HepG2 (cell line): Measurements from ENCODE around the gene ZDHHC7. TPM values are rescaled to one million over a fixed set of nuclear protein-coding genes. Genes with fewer than 3 reads are reported as not detected.
A peak's percentile ranks its signal among the peaks of the same experiment; 100 is the strongest.

ENCODE experiments used
- ASH2L ChIP-seq: fragments of 300-600, 200-600 bp; sonication (generic); IDR thresholded peaks from 2 replicates; pipeline ENCODE4 v1.7.0; 2017; ENCODE audit warnings: low read depth, mild to moderate bottlenecking, moderate library complexity, mixed read lengths, low read length; ENCODE audit not compliant: insufficient read length
- CAMTA2 ChIP-seq: sonication (generic); formaldehyde crosslinking; IDR thresholded peaks from 2 replicates; pipeline ENCODE4 v1.4.0; 2020; ENCODE audit warnings: mild to moderate bottlenecking, missing genetic modification reagents, borderline replicate concordance
- DBP ChIP-seq: sonication (generic); formaldehyde crosslinking; IDR thresholded peaks from 2 replicates; pipeline ENCODE4 v1.4.0; 2020; ENCODE audit warnings: missing genetic modification reagents; ENCODE audit errors: not compliant biosample characterization
- FOXO1 ChIP-seq: sonication (generic); formaldehyde crosslinking; IDR thresholded peaks from 2 replicates; pipeline ENCODE4 v1.4.0; 2020; ENCODE audit warnings: missing genetic modification reagents
- GTF3A ChIP-seq: sonication (generic); formaldehyde crosslinking; conservative IDR thresholded peaks from 2 replicates; pipeline ENCODE4 v1.4.0; 2020; ENCODE audit warnings: mild to moderate bottlenecking, missing genetic modification reagents
- NKX3-1 ChIP-seq: sonication (generic); formaldehyde crosslinking; IDR thresholded peaks from 2 replicates; pipeline ENCODE4 v1.5.0; 2020; ENCODE audit warnings: missing genetic modification reagents
- RBM39 ChIP-seq: fragments of 200-400 bp; formaldehyde crosslinking; IDR thresholded peaks from one replicate; pipeline ENCODE4 v1.6.1; 2018; ENCODE audit warnings: antibody characterized with exemption, mild to moderate bottlenecking, low read depth, low read length; ENCODE audit not compliant: poor library complexity, severe bottlenecking
- SOX5 ChIP-seq: IDR thresholded peaks from 2 replicates; pipeline ENCODE4 v1.6.1; 2016; ENCODE audit warnings: borderline replicate concordance
- SP140L ChIP-seq: sonication (generic); formaldehyde crosslinking; IDR thresholded peaks from 2 replicates; pipeline ENCODE4 v1.4.0; 2020; ENCODE audit warnings: missing genetic modification reagents, borderline replicate concordance
- SP4 ChIP-seq: sonication (generic); formaldehyde crosslinking; IDR thresholded peaks from 2 replicates; pipeline ENCODE4 v1.8.1; 2023; ENCODE audit warnings: mild to moderate bottlenecking, missing genetic modification reagents
- ZBTB49 ChIP-seq: sonication (generic); formaldehyde crosslinking; IDR thresholded peaks from 2 replicates; pipeline ENCODE4 v1.4.0; 2020; ENCODE audit warnings: missing genetic modification reagents, borderline replicate concordance
- ZFP37 ChIP-seq: sonication (generic); formaldehyde crosslinking; IDR thresholded peaks from 2 replicates; pipeline ENCODE4 v1.4.0; 2020; ENCODE audit warnings: missing genetic modification reagents, borderline replicate concordance
- ZMYM2 ChIP-seq: sonication (generic); formaldehyde crosslinking; IDR thresholded peaks from 2 replicates; pipeline ENCODE4 v1.8.0; 2022; ENCODE audit warnings: mild to moderate bottlenecking, missing genetic modification reagents
- ZNF142 ChIP-seq: sonication (generic); formaldehyde crosslinking; IDR thresholded peaks from 2 replicates; pipeline ENCODE4 v1.4.0; 2020; ENCODE audit warnings: missing genetic modification reagents
- ZNF333 ChIP-seq: sonication (generic); formaldehyde crosslinking; IDR thresholded peaks from 2 replicates; pipeline ENCODE4 v1.4.0; 2020; ENCODE audit warnings: mild to moderate bottlenecking, missing genetic modification reagents, borderline replicate concordance
- ZNF343 ChIP-seq: sonication (generic); formaldehyde crosslinking; IDR thresholded peaks from 2 replicates; pipeline ENCODE4 v1.4.0; 2020; ENCODE audit warnings: mild to moderate bottlenecking, missing genetic modification reagents
- ZNF597 ChIP-seq: sonication (generic); formaldehyde crosslinking; IDR thresholded peaks from 2 replicates; pipeline ENCODE4 v1.5.0; 2020; ENCODE audit warnings: missing genetic modification reagents
- polyA plus RNA-seq, 8 experiments: library from polyadenylated mRNA; depleted of rRNA in 3 of 8; stranded (reverse) in 7 of 8; unstranded in 1 of 8; fragments of >200 nt; fragmentation: Illumina TruSeq in 4 of 8; extraction: Trizol in 4 of 8; gene quantifications; 2 replicates each; pipeline versions ENCODE4 v1.2.1 to v1.2.3, GENCODE V29; 2011 to 2016; ENCODE audit warnings: low read depth in 4 of 8, missing spikeins in 1 of 8, mixed read lengths in 1 of 8; ENCODE audit not compliant: insufficient read depth in 1 of 8
- total RNA-seq, 5 experiments: library from RNA; depleted of rRNA; stranded (reverse); fragments of >200 nt; fragmentation: Illumina TruSeq; extraction: Trizol; gene quantifications; 2 replicates each; pipeline ENCODE4 v1.2.3, GENCODE V29; 2016; ENCODE audit warnings: low read depth in 1 of 5

ZDHHC7 gene
- total and polyA plus RNA-seq, 2 of the 13 experiments (the other 11 are each of a cell fraction or from before 2014, with no cell fraction given) = 46.8 to 67.6 TPM

- TF ChIP-seq DBP (CRISPR knock-in tag) (no peak), SOX5 (no peak), ZMYM2 (CRISPR knock-in tag) (0 out of 2 replicates have a peak, but pooled peaks have one; percentile 23), RBM39 (no peak), CAMTA2 (CRISPR knock-in tag) (no peak), ZFP37 (CRISPR knock-in tag) (peak; percentile 63), ZNF597 (CRISPR knock-in tag) (no peak), ZNF142 (0 out of 2 replicates have a peak, but pooled peaks have one; percentile 56), ZBTB49 (CRISPR knock-in tag) (no peak), GTF3A (no peak), SP4 (CRISPR knock-in tag) (no peak), SP140L (CRISPR knock-in tag) (no peak), FOXO1 (no peak), ASH2L (no peak), ZNF333 (CRISPR knock-in tag) (no peak), ZNF343 (CRISPR knock-in tag) (peak; percentile 95), NKX3-1 (CRISPR knock-in tag) (peak; percentile 62; the same call in 1 of the 2 replicates)
Observed at GRCh38 chr16:85055493-85056210, 44.3 kb upstream of the ZDHHC7 start (continued).
